22Rv1 (cell line): Measurements from ENCODE around the gene CHMP1A.

ENCODE experiments used
- CTCF ChIP-seq: fragments of 450-650 bp; IDR thresholded peaks from 2 replicates; pipeline ENCODE4 v1.5.1; 2017; ENCODE audit warnings: mild to moderate bottlenecking
- ZFX ChIP-seq: fragments of 450-650 bp; IDR thresholded peaks from 2 replicates; pipeline ENCODE4 v1.6.1; 2017; ENCODE audit warnings: antibody characterized with exemption, borderline replicate concordance

GRCh38 chr16:89695086-89695874, 37.8 kb upstream of the CHMP1A start:
- TF ChIP-seq CTCF (no peak), ZFX (no peak)
